ENCODE measurements around the gene ADK. TPM values are rescaled to one million over a fixed set of nuclear protein-coding genes. Genes with fewer than 3 reads are reported as not detected.

The ADK gene
- total RNA-seq, 1 donor = 18.3 TPM

GRCh38 chr10:74752371-74753040, 601.5 kb downstream of the ADK start:
- DNase-seq (ENCODE audit: low read depth in 2 of 3, low spot score in 2 of 3) = no peak

GRCh38 chr10:74753442-74754211, 602.6 kb downstream of the ADK start:
- no peak for DNase-seq (ENCODE audit: low read depth in 2 of 3, low spot score in 2 of 3)

- no peak for DNase-seq (ENCODE audit: low read depth in 2 of 3, low spot score in 2 of 3)
These were observed 603.4 kb downstream of the ADK start for GRCh38 chr10:74754381-74754821.

- DNase-seq (ENCODE audit: low read depth in 2 of 3, low spot score in 2 of 3) = peak in 1 of 3 donors; percentile 36
These were observed 604.3 kb downstream of the ADK start for GRCh38 chr10:74755273-74755672.

Small RNA genes lying within 50 kb of the gene (small RNA-seq; reads per million reads assigned to genes)
- gene RF00019 = not detected
- not detected for gene TIMM9P1

Other genes starting within 250 kb of the ADK start
- 10.8 TPM for gene PLAU, start 240.1 kb upstream of the ADK start, total RNA-seq
- 42.5 TPM for gene VCL, start 153.1 kb upstream of the ADK start, total RNA-seq
- gene AP3M1, start 393 bp upstream of the ADK start, total RNA-seq = 25.3 TPM